IMR-90 (cell line): Measurements from ENCODE around the gene NRIP1. TPM values are rescaled to one million over a fixed set of nuclear protein-coding genes. Genes with fewer than 3 reads are reported as not detected.

Experiments used
- ATAC-seq: fragments of 200-7000 bp; cut with Tn5 transposase; 2 replicates; pipeline ENCODE4 v1.9.1; 2020; ENCODE audit warnings: low read depth, mild to moderate bottlenecking, moderate library complexity
- BruUV-seq: library from RNA; stranded (reverse); fragments of 400-500 nt; replicated peaks from 2 replicates; lab custom pipeline; 2021; lab: Mats Ljungman, UMichigan
- CTCF ChIA-PET: fragments of 300-600 bp; formaldehyde crosslinking; extraction: SDS; loops from one replicate; lab custom pipeline; 2021; ENCODE audit warnings: antibody characterized with exemption; lab: Yijun Ruan, JAX
- POLR2A ChIA-PET: fragments of 300-600 bp; sonication (Branson Sonifier 250); formaldehyde crosslinking; loops from one replicate; lab custom pipeline; 2022; ENCODE audit warnings: antibody characterized with exemption; ENCODE audit not compliant: unreplicated experiment; lab: Charles Lee
- DNase-seq: peaks from one replicate; pipeline ENCODE4 v3.0.0; 2013
- H2AFZ ChIP-seq: replicated peaks from 2 replicates; pipeline ENCODE3; 2013; ENCODE audit warnings: low read length, mild to moderate bottlenecking; ENCODE audit not compliant: poor library complexity
- H2AK5ac ChIP-seq: 2 replicates; pipeline ENCODE4 v1.6.1; 2013; ENCODE audit warnings: low read depth, low read length, inconsistent platforms
- H2AK9ac ChIP-seq: replicated peaks from 2 replicates; pipeline ENCODE3; 2013; ENCODE audit warnings: mild to moderate bottlenecking, low read depth, low read length, moderate library complexity; ENCODE audit not compliant: poor library complexity
- H2BK120ac ChIP-seq: 2 replicates; pipeline ENCODE4 v1.6.1; 2013; ENCODE audit warnings: low read depth, low read length, inconsistent platforms
- H2BK15ac ChIP-seq: 3 replicates; pipeline ENCODE4 v1.6.1; 2013; ENCODE audit warnings: low read depth, low read length, inconsistent platforms
- H2BK20ac ChIP-seq: 2 replicates; pipeline ENCODE4 v1.6.1; 2013; ENCODE audit warnings: low read depth, mild to moderate bottlenecking, inconsistent platforms, low read length, moderate library complexity
- H2BK5ac ChIP-seq: 2 replicates; pipeline ENCODE4 v1.6.1; 2013; ENCODE audit warnings: mild to moderate bottlenecking, low read depth, low read length, inconsistent platforms; ENCODE audit not compliant: poor library complexity, severe bottlenecking
- H3K14ac ChIP-seq: replicated peaks from 2 replicates; pipeline ENCODE4 v1.6.1; 2013; ENCODE audit warnings: low read depth, low read length, inconsistent platforms
- H3K18ac ChIP-seq: 2 replicates; pipeline ENCODE4 v1.6.1; 2013; ENCODE audit warnings: low read depth, low read length, control low read depth
- H3K23ac ChIP-seq: 2 replicates; pipeline ENCODE4 v1.6.1; 2013; ENCODE audit warnings: low read depth, low read length, inconsistent platforms
- H3K27ac ChIP-seq: 2 replicates; pipeline ENCODE4 v1.5.1; 2013; ENCODE audit warnings: mild to moderate bottlenecking, control low read depth, low read length; ENCODE audit not compliant: insufficient read depth
- H3K27me3 ChIP-seq: 2 replicates; pipeline ENCODE4 v1.6.1; 2013; ENCODE audit warnings: low read length; ENCODE audit not compliant: control insufficient read depth, insufficient read depth
- H3K36me3 ChIP-seq: 2 replicates; pipeline ENCODE4 v1.6.1; 2013; ENCODE audit warnings: low read length, mixed read lengths; ENCODE audit not compliant: control insufficient read depth, insufficient read depth
- H3K4ac ChIP-seq: 2 replicates; pipeline ENCODE4 v1.6.1; 2013; ENCODE audit warnings: low read depth, low read length, inconsistent platforms
- H3K4me1 ChIP-seq: 2 replicates; pipeline ENCODE4 v1.6.1; 2013; ENCODE audit warnings: low read length, mixed read lengths; ENCODE audit not compliant: control insufficient read depth, insufficient read depth
- H3K4me2 ChIP-seq: 2 replicates; pipeline ENCODE4 v1.6.1; 2013; ENCODE audit warnings: low read depth, mild to moderate bottlenecking, control low read depth, low read length, moderate library complexity
- H3K4me3 ChIP-seq: 2 replicates; pipeline ENCODE4 v1.5.1; 2013; ENCODE audit warnings: low read depth, mild to moderate bottlenecking, control low read depth, low read length, moderate library complexity; ENCODE audit not compliant: insufficient read depth
- H3K56ac ChIP-seq: 2 replicates; pipeline ENCODE4 v1.6.1; 2013; ENCODE audit warnings: low read length, inconsistent platforms; ENCODE audit not compliant: insufficient read depth; ENCODE audit errors: extremely low read depth
- H3K79me1 ChIP-seq, 2 experiments: 2 replicates each; pipeline ENCODE4 v1.6.1; 2013; ENCODE audit warnings: low read length in 2 of 2, inconsistent platforms in 1 of 2, low read depth in 1 of 2
- H3K9ac ChIP-seq: 2 replicates; pipeline ENCODE4 v1.6.1; 2013; ENCODE audit warnings: low read depth, low read length, control low read depth
- H3K9me1 ChIP-seq: 2 replicates; pipeline ENCODE4 v1.6.1; 2013; ENCODE audit warnings: low read length, inconsistent platforms; ENCODE audit not compliant: insufficient read depth
- H3K9me3 ChIP-seq: 2 replicates; pipeline ENCODE4 v1.6.1; 2013; ENCODE audit warnings: low read length; ENCODE audit not compliant: control insufficient read depth, insufficient read depth
- H4K20me1 ChIP-seq: 2 replicates; pipeline ENCODE4 v1.6.1; 2013; ENCODE audit warnings: low read length, inconsistent platforms; ENCODE audit not compliant: insufficient read depth
- H4K5ac ChIP-seq: 2 replicates; pipeline ENCODE4 v1.6.1; 2013; ENCODE audit warnings: mild to moderate bottlenecking, low read depth, low read length, control low read depth
- H4K8ac ChIP-seq, 2 experiments: 2 replicates each; pipeline ENCODE4 v1.6.1; 2013; ENCODE audit warnings: low read depth in 2 of 2, low read length in 2 of 2, control low read depth in 1 of 2, inconsistent platforms in 1 of 2
- H4K91ac ChIP-seq: 2 replicates; pipeline ENCODE4 v1.6.1; 2013; ENCODE audit warnings: low read depth, low read length, inconsistent platforms; ENCODE audit not compliant: insufficient read depth
- RCOR1 ChIP-seq: IDR thresholded peaks from 2 replicates; pipeline ENCODE4 v1.6.1; 2012; ENCODE audit warnings: mild to moderate bottlenecking, low read length, improper control_type of control experiment; ENCODE audit not compliant: insufficient replicate concordance
- WGBS, 2 experiments: methylation state at CpG; one replicate each; pipeline versions ENCODE4 v1.1.5 to v1.1.7; 2013; ENCODE audit warnings: missing lambda C conversion rate in 2 of 2; ENCODE audit not compliant: insufficient read length in 1 of 2; ENCODE audit errors: extremely low coverage in 2 of 2; 5-methylcytosine and 5-hydroxymethylcytosine counted together
- dilution Hi-C: fragments of 300-500 bp; cut with HindIII; formaldehyde crosslinking; loops from one replicate; pipeline ENCODE4 v1.14.3; 2018; ENCODE audit warnings: low sequenced_read_pairs; ENCODE audit not compliant: unreplicated experiment
- in situ Hi-C: fragments of 300-500 bp; cut with MboI; formaldehyde crosslinking; loops from 3 replicates; pipeline ENCODE4 v1.14.3; 2019; ENCODE audit warnings: low sequenced_read_pairs, inconsistent platforms, mixed read lengths
- intact Hi-C: fragments of 100-400 bp; cut with micrococcal nuclease; formaldehyde crosslinking; loops from 2 replicates; pipeline ENCODE4 v1.10.0; 2022
- polyA plus RNA-seq, 3 experiments: library from polyadenylated mRNA; depleted of rRNA; stranded (reverse); fragments of >200 nt; gene quantifications; 2 replicates each; pipeline ENCODE4 v1.2.3, GENCODE V29; 2012; ENCODE audit warnings: low replicate concordance in 1 of 3
- total RNA-seq: library from RNA; depleted of rRNA; stranded (reverse); fragments of >200 nt; gene quantifications from 2 replicates; pipeline ENCODE4 v1.2.3, GENCODE V29; 2012

Gene NRIP1
- total and polyA plus RNA-seq, 2 of the 4 experiments (the other 2 are of a cell fraction) = 9.6 to 73.8 TPM

GRCh38 chr21:15090390-15090789, 25.6 kb upstream of the NRIP1 start:
- no peak for ATAC-seq
- in situ Hi-C loops = loop anchor here (25.0 kb wide), 1 partner anchor 703 kb away; the partner anchor contains the start of gene HSPA13

More at GRCh38 chr21:15090390-15090789, 25.6 kb upstream of the NRIP1 start:
- ChIA-PET POLR2A (no interaction called here), CTCF (no interaction called here)
- intact Hi-C loops (no loop called here), dilution Hi-C loops (no loop called here)
- no peaks in the 10 kb centered on the region for H3K27me3 ChIP-seq
- H3K79me1 ChIP-seq = no peaks in the 10 kb centered on the region
- no peak overlapping the region for H4K8ac ChIP-seq
- H2AFZ ChIP-seq = no peak overlapping the region
- no peak overlapping the region for H3K23ac ChIP-seq
- H2BK120ac ChIP-seq = no peak overlapping the region
- H3K9me3 ChIP-seq = no peaks in the 10 kb centered on the region
- no peaks in the 10 kb centered on the region for H3K36me3 ChIP-seq
- no peak for DNase-seq
- H3K4ac ChIP-seq = no peak overlapping the region
- H4K5ac ChIP-seq = no peak overlapping the region
- no peaks in the 10 kb centered on the region for H3K4me1 ChIP-seq
- H3K14ac ChIP-seq = no peak overlapping the region
- no peak overlapping the region for H2BK20ac ChIP-seq
- H3K9ac ChIP-seq = no peak overlapping the region
- H4K20me1 ChIP-seq = no peaks in the 10 kb centered on the region
- no peak overlapping the region for H3K4me2 ChIP-seq
- H3K18ac ChIP-seq = no peak overlapping the region
- H3K4me3 ChIP-seq = no peak overlapping the region
- no peak overlapping the region for H2AK9ac ChIP-seq
- H2BK15ac ChIP-seq = no peak overlapping the region
- H3K9me1 ChIP-seq = no peaks in the 10 kb centered on the region
- no peak overlapping the region for H2AK5ac ChIP-seq
- H2BK5ac ChIP-seq = no peak overlapping the region
- no peak overlapping the region for H4K91ac ChIP-seq
- no peak overlapping the region for H3K56ac ChIP-seq
- no CpG with 5 or more reads among the region's 1 CpG for WGBS, 2 experiments
- no TSS peak for BruUV-seq
- no peak overlapping the region for H3K27ac ChIP-seq
- TF ChIP-seq RCOR1 = no peak
